SH-SY5Y (cell line): Measurements from ENCODE around the gene EXTL1.

Experiments used
- GATA2 ChIP-seq: IDR thresholded peaks from 2 replicates; pipeline ENCODE4 v1.6.1; 2011; ENCODE audit warnings: mild to moderate bottlenecking, low read depth, low read length
- GATA3 ChIP-seq: IDR thresholded peaks from 2 replicates; pipeline ENCODE4 v1.6.1; 2011; ENCODE audit warnings: low read depth, mild to moderate bottlenecking, low read length, moderate library complexity

The EXTL1 gene

DNA sequence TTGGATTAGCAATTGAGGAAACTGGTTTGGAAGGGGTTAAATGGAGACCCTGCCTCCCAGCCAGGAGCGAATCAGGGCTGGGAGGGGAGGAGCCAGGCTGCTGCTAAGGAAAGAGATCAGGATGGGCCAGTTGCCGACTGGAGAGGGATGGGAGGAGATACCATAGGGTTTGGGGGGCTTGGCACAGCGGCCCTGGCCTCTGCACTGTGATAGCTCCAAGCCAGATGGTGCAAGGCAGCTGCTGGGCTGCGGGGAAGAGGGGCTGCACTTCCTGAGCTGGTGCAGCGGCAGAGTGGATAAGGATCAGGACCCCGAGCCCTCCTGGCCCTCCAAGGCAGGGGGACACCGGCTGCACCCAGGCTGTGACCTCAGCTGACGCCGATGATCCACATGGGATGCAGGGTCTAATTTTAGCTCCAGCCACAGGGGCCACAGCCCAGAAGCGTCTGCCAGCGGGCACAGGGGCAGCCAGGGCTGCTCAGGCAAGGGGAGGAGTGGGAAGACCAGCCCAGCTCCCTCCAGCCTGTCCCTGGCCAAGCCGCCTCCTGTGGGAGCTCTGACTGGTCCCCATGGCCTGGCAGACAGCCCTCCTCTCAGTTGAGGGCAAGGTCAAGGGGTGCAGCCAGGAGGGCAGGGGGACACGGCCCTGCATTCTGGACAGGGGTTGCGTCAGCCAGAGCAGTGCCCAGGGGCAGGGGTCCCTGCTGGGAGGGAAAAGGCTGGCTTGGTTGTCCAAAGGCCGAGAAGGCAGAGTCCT is at the start of gene EXTL1:
TSS of gene EXTL1 (plus strand) at position 129 of the 757 bp plus-strand sequence. CDS start 872 bp downstream, outside the sequence.
- TF ChIP-seq GATA2, result peak; percentile 84
- no peak for TF ChIP-seq GATA3

DNA sequence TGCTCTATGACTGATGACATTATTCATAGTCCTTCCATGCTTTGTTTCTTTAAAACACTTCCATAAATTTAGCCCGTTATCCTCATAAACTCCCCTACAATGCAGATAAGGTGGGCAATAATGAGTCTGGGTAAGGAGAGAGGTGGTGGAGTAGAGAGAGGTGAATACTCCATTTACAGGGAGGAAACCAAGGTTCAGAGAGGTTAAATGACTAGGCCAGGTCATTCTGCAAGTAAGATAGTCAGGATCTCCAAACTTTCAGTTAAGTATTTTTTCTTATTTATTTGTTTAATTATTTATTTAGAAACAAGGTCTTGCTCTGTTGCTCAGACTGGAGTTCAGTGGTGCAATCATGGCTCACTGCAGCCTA is 49.8 kb upstream of the EXTL1 start:
- TF ChIP-seq GATA3, result no peak
- TF ChIP-seq GATA2, result no peak

GRCh38 chr1:25973610-25974321 is 47.8 kb upstream of the EXTL1 start:
- TF ChIP-seq GATA3 (no peak), GATA2 (no peak)

DNA sequence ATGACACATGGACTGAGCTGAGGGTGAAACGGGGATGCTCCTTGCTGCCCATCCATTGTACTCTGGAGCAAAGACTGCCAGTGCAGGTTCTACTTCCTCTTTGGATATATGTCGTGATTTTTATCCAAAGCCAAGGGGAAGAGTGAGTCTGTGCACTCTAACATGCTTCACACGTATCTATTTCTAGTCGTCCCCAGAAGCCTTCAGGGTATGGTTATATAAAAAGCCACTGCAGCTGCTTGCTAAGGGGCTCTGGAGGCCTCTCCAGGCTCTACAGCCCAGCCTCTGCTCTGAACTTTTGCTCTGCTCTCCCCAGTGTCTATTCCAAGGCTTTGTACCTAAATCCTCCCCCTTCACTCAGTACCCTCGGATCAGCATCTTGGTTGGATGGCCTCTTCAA is 43.8 kb upstream of the EXTL1 start:
- TF ChIP-seq GATA3 (no peak), GATA2 (no peak)

DNA sequence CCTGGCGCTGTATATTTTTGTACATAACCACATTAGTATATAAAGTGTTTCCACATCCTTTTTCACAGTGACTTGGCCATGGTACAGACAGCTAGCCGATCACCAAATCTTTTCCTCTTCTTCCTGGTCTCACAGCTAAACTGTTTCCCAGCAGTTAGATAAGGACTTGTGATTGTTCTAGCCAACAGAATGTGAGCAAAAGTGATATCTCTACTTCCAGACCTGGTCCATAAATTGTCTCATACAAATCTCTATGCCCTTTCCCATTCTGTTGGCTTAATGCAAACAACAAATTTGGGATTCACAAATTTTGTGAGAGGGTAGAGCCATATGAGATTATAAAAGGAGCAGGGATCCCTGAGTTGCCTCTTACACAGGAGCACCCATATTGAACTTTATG is 43.2 kb upstream of the EXTL1 start:
- TF ChIP-seq GATA2, result no peak
- TF ChIP-seq GATA3, result no peak

- TF ChIP-seq GATA2 (no peak), GATA3 (no peak)
These were observed 42.4 kb upstream of the EXTL1 start for GRCh38 chr1:25979210-25979609.

GRCh38 chr1:25985171-25985570 is 36.4 kb upstream of the EXTL1 start:
- TF ChIP-seq GATA2 (no peak), GATA3 (no peak)

DNA sequence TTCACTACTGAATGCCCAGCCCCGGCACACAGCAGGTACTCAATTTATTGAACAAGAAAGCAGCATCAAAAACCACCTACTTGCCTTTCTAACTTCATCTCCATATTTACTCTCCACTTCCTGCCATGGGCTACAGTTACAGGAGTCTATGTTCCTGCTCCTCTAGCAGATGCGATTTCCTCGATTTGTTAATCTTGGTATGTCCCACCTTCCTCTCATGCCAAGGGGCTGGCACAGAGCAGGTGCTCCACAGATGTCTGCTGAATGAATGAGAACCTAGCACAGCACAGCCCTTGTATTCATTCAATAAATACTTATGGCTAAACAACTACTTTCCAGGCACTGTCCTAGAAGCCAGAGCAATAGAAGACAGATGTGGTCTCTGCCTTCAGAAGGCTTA is 35.9 kb upstream of the EXTL1 start:
- TF ChIP-seq GATA3 (no peak), GATA2 (no peak)

DNA sequence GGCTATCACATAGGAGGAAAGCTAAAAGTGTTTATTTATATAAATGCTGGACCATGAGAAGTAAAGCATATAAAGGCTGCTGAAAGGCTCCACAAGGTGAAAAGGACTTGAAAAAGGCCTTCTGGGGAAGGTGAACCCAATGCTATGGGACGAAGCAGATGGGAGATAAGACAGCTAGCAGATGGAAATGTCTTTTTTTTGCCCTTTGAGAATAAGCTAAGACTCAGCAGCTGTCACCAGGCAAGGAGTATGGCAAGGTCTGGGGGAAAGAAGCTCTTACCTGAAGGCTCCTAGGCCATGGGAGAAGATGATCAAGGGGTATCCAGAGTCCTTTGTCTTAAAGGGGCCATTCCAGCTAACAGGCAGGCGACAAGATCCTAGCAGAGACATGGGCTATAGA is 33.6 kb upstream of the EXTL1 start:
- TF ChIP-seq GATA3, result no peak
- no peak for TF ChIP-seq GATA2

DNA sequence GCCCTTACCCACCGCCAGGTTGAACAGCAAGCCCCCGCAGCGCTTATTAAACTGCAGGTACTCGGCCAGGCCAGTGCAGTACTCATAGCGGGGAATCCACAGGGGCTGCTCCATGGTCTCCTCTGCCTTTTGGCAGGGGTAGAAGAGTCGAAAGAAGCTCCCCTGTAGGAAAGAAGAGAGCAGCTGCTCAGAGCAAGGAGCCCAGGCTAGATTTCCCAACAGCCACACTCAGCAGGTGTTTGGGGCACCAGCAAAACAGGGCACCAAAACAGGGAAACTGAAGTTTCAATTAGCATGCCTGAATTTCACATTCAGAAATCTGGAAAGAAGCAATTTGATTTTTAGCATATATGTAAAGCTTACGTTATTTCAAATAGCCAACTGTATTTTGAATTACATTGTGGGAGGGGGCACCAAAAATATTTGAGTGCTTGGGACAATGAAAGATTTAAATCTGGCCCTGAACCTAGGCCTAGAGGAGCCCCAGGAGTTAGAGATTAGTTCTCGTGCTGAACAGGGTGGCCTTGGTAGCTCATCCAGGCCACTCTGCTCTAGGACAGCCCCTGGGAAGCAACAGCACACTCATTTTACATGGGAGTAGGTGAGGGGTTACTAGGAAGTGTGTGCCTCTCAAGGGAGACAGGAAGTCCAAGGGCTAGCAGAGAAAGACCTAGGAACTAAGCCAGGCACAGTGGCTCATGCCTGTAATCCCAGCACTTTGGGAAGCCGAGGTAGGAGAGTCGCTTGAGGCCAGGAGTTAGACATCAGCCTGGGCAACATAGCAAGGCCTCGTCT is 31.9 kb upstream of the EXTL1 start:
- TF ChIP-seq GATA3, result no peak
- TF ChIP-seq GATA2, result no peak

- TF ChIP-seq GATA3 (no peak), GATA2 (no peak)
These were observed 31.3 kb upstream of the EXTL1 start for GRCh38 chr1:25990251-25990650.

DNA sequence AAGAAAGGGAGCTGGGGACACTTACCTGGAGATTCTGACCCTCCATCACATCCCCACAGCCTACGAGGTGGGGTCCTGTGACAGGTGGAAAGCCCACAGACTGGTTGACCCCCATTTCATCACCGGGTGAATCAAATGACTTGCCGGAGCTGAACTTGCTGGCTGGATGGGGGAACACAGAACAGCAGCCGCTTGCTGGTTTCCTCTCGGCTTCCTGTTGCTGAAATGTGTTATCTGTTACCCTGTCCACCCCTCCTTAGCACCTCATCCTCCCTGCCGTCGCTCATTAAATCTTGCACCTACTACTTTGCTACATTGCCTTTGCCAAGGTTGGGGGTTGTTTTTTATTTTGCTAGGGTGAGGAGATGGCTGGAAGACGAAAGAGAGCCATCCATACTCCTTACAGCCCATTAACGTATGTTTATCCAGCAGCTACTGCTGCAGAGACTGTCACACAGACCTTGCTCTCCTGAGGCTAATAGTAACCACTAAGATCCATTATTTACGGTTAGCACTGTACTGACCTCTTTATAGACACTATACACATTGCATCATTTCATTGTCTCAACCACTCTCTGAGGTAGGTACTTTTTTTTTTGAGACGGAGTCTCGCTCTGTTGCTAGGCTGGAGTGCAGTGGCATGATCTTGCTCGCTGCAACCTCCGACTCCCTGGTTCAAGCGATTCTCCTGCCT is 30.7 kb upstream of the EXTL1 start:
- TF ChIP-seq GATA3 (no peak), GATA2 (no peak)

DNA sequence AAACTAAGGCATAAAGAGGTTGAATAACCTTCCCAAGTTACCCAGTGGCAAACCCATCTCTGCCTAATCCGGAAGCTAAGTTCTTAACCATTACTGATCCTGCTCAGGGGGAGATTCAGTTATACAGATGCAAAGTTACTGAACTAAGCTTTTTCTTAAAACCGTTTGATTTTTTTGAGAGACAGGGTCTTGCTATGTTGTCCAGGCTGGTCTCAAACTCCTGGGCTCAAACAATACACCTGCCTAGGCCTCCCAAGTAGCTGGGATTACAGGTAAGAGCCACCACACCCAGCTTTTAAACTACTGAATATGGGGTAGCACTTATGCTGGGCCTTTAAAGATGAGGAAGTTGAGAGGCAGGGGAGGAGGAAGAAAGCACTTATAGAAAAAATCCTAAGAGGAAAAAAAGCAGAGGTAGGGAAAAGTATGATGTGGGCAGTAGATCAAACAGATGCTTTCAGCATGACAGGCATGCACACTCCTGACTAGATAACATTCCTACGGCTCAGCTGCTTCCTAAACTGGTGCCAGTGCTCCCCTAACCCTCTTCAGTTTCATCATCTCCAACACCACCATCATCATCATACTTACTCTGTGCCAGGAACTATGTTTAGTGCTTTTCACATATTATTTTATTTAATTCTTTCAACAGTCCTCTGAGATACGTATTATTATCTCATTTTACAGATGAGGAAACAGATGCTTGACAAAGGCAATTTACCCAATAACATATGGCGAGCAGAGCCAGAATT is 29.5 kb upstream of the EXTL1 start:
- TF ChIP-seq GATA3 (no peak), GATA2 (no peak)
